Esophagus squamous epithelium (tissue), 5 donors: ENCODE data around the gene GPBP1. TPM values are rescaled to one million over a fixed set of nuclear protein-coding genes. Genes with fewer than 3 reads are reported as not detected.
"Not testable (repeated sequence)": the region's sequence is repeated elsewhere in the genome, so short reads cannot be mapped to it uniquely, and the experiment has no call there.

ENCODE experiments used
- DNase-seq: peaks from one replicate; lab custom pipeline; 2025; lab: John Stamatoyannopoulos, UW
- H3K27ac ChIP-seq, 4 donors: fragments of 200-600 bp; sonication (generic); one replicate each; pipeline ENCODE4 v1.5.1; 2016 to 2019; ENCODE audit warnings: mild to moderate bottlenecking in 1 of 4
- H3K27me3 ChIP-seq, 4 donors: fragments of 200-600 bp; sonication (generic); 1 replicate in 3 of 4; 2 replicates in 1 of 4; pipeline versions ENCODE4 v1.5.1 to v1.6.0; 2017 to 2021; ENCODE audit warnings: antibody characterized with exemption in 1 of 4
- H3K36me3 ChIP-seq, 3 donors: fragments of 200-600 bp; sonication (generic); one replicate each; pipeline ENCODE4 v1.5.1; 2016 to 2019
- H3K4me1 ChIP-seq, 3 donors: fragments of 200-600 bp; sonication (generic); one replicate each; pipeline ENCODE4 v1.5.1; 2017 to 2019
- H3K4me3 ChIP-seq, 4 donors: fragments of 200-600 bp; sonication (generic); 1 replicate in 3 of 4; 2 replicates in 1 of 4; pipeline ENCODE4 v1.5.1; 2016 to 2019; ENCODE audit warnings: mild to moderate bottlenecking in 2 of 4, moderate library complexity in 1 of 4
- H3K9me3 ChIP-seq, 3 donors: fragments of 200-600 bp; sonication (generic); one replicate each; pipeline ENCODE4 v1.5.1; 2016 to 2019
- CTCF ChIP-seq, 6 experiments: fragments of 450-650 bp in 4 of 6; fragments of 200-600 bp in 2 of 6; sonication (generic) in 2 of 6; IDR thresholded peaks; one replicate each; pipeline ENCODE4 v1.5.1; 2016 to 2019; ENCODE audit warnings: antibody characterized with exemption in 6 of 6, mild to moderate bottlenecking in 4 of 6, moderate library complexity in 4 of 6
- POLR2A ChIP-seq, 4 donors: fragments of 450-650 bp; IDR thresholded peaks; one replicate each; pipeline ENCODE4 v1.6.1; 2017; ENCODE audit warnings: antibody characterized with exemption in 4 of 4, mild to moderate bottlenecking in 4 of 4, moderate library complexity in 3 of 4
- WGBS, 2 donors: methylation state at CpG; one replicate each; pipeline ENCODE4 v1.1.5; 2018; 5-methylcytosine and 5-hydroxymethylcytosine counted together
- intact Hi-C: fragments of 100-400 bp; cut with DNase I; formaldehyde crosslinking; loops from one replicate; pipeline ENCODE4 v1.15.0; 2022
- total RNA-seq, 4 donors: library from RNA; depleted of rRNA; stranded (reverse); fragments of >200 nt; gene quantifications; one replicate each; pipeline ENCODE4 v1.1.0, GENCODE V29; 2016
- donor health status: DM: yes; HTN: yes; CAD: no.

Gene GPBP1
- total RNA-seq, 4 donors from 2014 or later = 27.4 to 64.3 (median 43.2) TPM

DNA sequence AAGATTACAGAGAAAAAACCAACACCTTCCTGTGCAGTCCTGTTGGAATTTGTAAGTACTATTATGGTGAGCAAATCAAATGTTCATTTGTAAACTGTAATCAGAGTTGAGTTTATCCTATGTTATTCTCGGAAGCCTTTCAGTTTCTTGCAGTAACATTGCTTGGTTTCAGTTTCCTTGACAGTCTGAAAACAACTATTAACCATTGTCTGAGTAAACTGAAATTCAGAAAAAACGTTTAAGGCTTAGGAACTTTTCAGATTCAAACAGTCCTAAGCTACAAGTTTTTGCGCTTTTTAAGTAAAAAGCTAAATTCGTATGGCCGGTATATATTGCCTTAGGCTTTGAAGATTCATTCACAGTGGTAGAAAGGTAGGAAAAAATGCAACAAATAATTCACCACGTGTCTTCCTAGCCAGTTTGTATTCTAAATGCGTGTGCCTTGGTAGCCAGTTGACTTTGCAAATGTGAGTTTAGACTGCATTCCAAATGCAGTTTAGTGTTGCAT lies 2.5 kb downstream of the GPBP1 start:
- WGBS, 2 donors = 1 to 5% methylated on average over 7 of the region's 7 CpGs
- TF ChIP-seq CTCF (IDR thresholded peaks at IDR 0.05) (no peak), POLR2A (IDR thresholded peaks at IDR 0.05) (no peak)
- Histone ChIP-seq H3K27ac (peak overlapping the region; percentile 54 to 100 (median 100)), H3K4me1 (peaks cover 12 to 78% (median 22%) of the 10 kb centered on the region in 3 donors), H3K27me3 (no peaks in the 10 kb centered on the region), H3K4me3 (peak overlapping the region; percentile 93 to 96 (median 94)), H3K9me3 (no peaks in the 10 kb centered on the region), H3K36me3 (no peaks in the 10 kb centered on the region)
- intact Hi-C loops = no loop called here
- DNase-seq = no peak

GRCh38 chr5:57177479-57178156 lies 3.8 kb downstream of the GPBP1 start:
- Histone ChIP-seq H3K27me3 (no peaks in the 10 kb centered on the region), H3K36me3 (peaks cover 0 to 7% (median 0%) of the 10 kb centered on the region in 3 donors), H3K4me3 (peak overlapping the region; percentile 7 to 96 (median 94)), H3K4me1 (peaks cover 12 to 79% (median 22%) of the 10 kb centered on the region in 3 donors), H3K9me3 (no peaks in the 10 kb centered on the region), H3K27ac (peak overlapping the region in 2 of 4 donors; percentile 14 to 100)
- TF ChIP-seq CTCF (IDR thresholded peaks at IDR 0.05) (no peak), POLR2A (IDR thresholded peaks at IDR 0.05) (no peak)
- intact Hi-C loops = no loop called here
- no peak for DNase-seq
- 73 to 79% methylated on average over 14 of the region's 14 CpGs for WGBS, 2 donors

DNA sequence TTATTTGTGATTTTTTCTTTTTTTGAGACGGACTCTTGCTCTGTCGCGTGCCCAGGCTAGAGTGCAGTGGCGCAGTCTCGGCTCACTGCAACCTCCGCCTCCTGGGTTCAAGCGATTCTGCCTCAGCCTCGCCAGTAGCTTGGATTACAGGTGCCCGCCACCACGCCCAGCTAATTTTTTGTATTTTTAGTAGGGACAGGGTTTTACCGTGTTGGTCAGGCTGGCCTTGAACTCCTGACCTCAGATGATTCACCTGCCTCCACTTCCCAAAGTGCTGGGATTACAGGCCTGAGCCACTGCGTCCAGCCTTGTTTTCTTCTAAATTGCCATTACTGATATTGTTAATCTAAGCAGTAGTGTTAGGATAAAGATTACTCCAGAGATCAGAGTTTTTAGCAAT lies 4.4 kb downstream of the GPBP1 start:
- 29 to 46% methylated on average over 12 of the region's 12 CpGs for WGBS, 2 donors
- intact Hi-C loops, H3K27me3 ChIP-seq, H3K9me3 ChIP-seq, DNase-seq: not testable (repeated sequence)
- H3K36me3 ChIP-seq = peaks cover 0 to 12% (median 0%) of the 10 kb centered on the region in 3 donors
- H3K27ac ChIP-seq = peak overlapping the region in 2 of 4 donors; percentile 14 to 100
- peak overlapping the region; percentile 6 to 96 (median 94) for H3K4me3 ChIP-seq
- H3K4me1 ChIP-seq = peaks cover 12 to 80% (median 22%) of the 10 kb centered on the region in 3 donors

GRCh38 chr5:57179262-57180200 lies 5.7 kb downstream of the GPBP1 start:
- 16 to 23% methylated on average over 12 of the region's 12 CpGs for WGBS, 2 donors
- H3K27me3 ChIP-seq = no peaks in the 10 kb centered on the region
- no peaks in the 10 kb centered on the region for H3K9me3 ChIP-seq
- intact Hi-C loops = no loop called here
- peak overlapping the region; percentile 16 to 100 (median 36) for H3K27ac ChIP-seq
- DNase-seq = no peak
- TF ChIP-seq POLR2A (IDR thresholded peaks at IDR 0.05) (no peak), CTCF (IDR thresholded peaks at IDR 0.05) (no peak)
- peak overlapping the region in 3 of 4 donors; percentile 93 to 96 (median 94) for H3K4me3 ChIP-seq
- peaks cover 0 to 22% (median 6%) of the 10 kb centered on the region in 3 donors for H3K36me3 ChIP-seq
- H3K4me1 ChIP-seq = peaks cover 12 to 92% (median 22%) of the 10 kb centered on the region in 3 donors

DNA sequence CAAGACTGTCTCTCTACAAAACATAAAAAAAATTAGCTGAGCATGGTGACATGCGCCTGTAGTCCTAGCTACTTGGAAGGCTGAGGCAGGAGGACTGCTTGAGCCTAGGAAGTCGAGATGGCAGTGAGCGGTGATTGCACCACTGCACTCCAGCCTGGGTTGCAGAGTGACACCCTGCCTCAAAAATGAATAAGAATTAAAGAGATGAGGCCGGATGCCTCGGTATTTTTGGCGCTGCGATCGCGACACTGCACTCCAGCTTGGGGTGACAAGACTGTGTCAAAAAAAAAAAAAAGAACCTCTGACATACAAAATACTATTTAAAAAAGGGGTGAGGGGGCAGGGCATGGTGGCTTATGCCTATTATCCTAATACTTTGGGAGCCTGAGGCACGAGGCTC lies 7.3 kb downstream of the GPBP1 start:
- TF ChIP-seq POLR2A (IDR thresholded peaks at IDR 0.05) (no peak), CTCF (IDR thresholded peaks at IDR 0.05) (no peak)
- H3K9me3 ChIP-seq = no peaks in the 10 kb centered on the region
- no peaks in the 10 kb centered on the region for H3K27me3 ChIP-seq
- H3K36me3 ChIP-seq = peaks cover 0 to 24% (median 6%) of the 10 kb centered on the region in 3 donors
- WGBS, 2 donors = 67 to 76% methylated on average over 10 of the region's 10 CpGs
- no peak overlapping the region for H3K27ac ChIP-seq
- no peak for DNase-seq
- H3K4me1 ChIP-seq = peaks cover 12 to 97% (median 27%) of the 10 kb centered on the region in 3 donors
- intact Hi-C loops = no loop called here
- peak overlapping the region in 1 of 4 donors; percentile 8 for H3K4me3 ChIP-seq
